Neuronal stem cell (in vitro differentiated cells): ENCODE data around the gene DLD.

Source experiments
- DNase-seq: peaks from one replicate; pipeline ENCODE4 v3.0.0-alpha.2; 2013; ENCODE audit warnings: low spot score
- H2AFZ ChIP-seq: one replicate; pipeline ENCODE4 v1.6.1; 2013; ENCODE audit warnings: mild to moderate bottlenecking, low read length, inconsistent platforms
- H2AK5ac ChIP-seq: 2 replicates; pipeline ENCODE4 v1.6.1; 2013; ENCODE audit warnings: low read depth, mild to moderate bottlenecking, inconsistent platforms, low read length, moderate library complexity, mixed read lengths
- H2BK120ac ChIP-seq: 2 replicates; pipeline ENCODE4 v1.6.1; 2013; ENCODE audit warnings: low read depth, mild to moderate bottlenecking, inconsistent platforms, low read length, moderate library complexity, mixed read lengths
- H2BK12ac ChIP-seq: one replicate; pipeline ENCODE4 v1.6.1; 2013; ENCODE audit warnings: low read length, inconsistent platforms
- H2BK15ac ChIP-seq: 2 replicates; pipeline ENCODE4 v1.6.1; 2013; ENCODE audit warnings: mild to moderate bottlenecking, low read length, inconsistent platforms, mixed read lengths
- H2BK5ac ChIP-seq: one replicate; pipeline ENCODE4 v1.6.1; 2013; ENCODE audit warnings: inconsistent platforms, mild to moderate bottlenecking, low read length, moderate library complexity
- H3K14ac ChIP-seq: one replicate; pipeline ENCODE4 v1.6.1; 2013; ENCODE audit warnings: low read length, inconsistent platforms
- H3K18ac ChIP-seq: 2 replicates; pipeline ENCODE4 v1.6.1; 2013; ENCODE audit warnings: low read length, inconsistent platforms
- H3K23ac ChIP-seq: 2 replicates; pipeline ENCODE4 v1.6.1; 2013; ENCODE audit warnings: low read depth, mild to moderate bottlenecking, mixed read lengths, low read length, inconsistent platforms; ENCODE audit not compliant: poor library complexity
- H3K27ac ChIP-seq: replicated peaks from 3 replicates; pipeline ENCODE4 v1.5.1; 2013; ENCODE audit warnings: low read length, inconsistent platforms
- H3K27me3 ChIP-seq, 3 experiments: 2 replicates each; pipeline ENCODE4 v1.6.1; 2013; ENCODE audit warnings: low read length in 3 of 3, mild to moderate bottlenecking in 2 of 3, inconsistent platforms in 1 of 3, low read depth in 1 of 3, mixed read lengths in 1 of 3, moderate library complexity in 1 of 3; ENCODE audit not compliant: control insufficient read depth in 3 of 3, insufficient read depth in 3 of 3
- H3K36me3 ChIP-seq, 2 donors: replicated peaks in 1 of 2; 2 replicates each; pipeline ENCODE4 v1.6.1; 2013; ENCODE audit warnings: low read length in 2 of 2; ENCODE audit not compliant: control insufficient read depth in 2 of 2, insufficient read depth in 2 of 2
- H3K4ac ChIP-seq: 2 replicates; pipeline ENCODE4 v1.6.1; 2013; ENCODE audit warnings: inconsistent platforms, mild to moderate bottlenecking, low read length, moderate library complexity
- H3K4me1 ChIP-seq, 2 donors: 1 replicate in 1 of 2; 2 replicates in 1 of 2; pipeline ENCODE4 v1.6.1; 2013; ENCODE audit warnings: low read length in 2 of 2, low read depth in 1 of 2; ENCODE audit not compliant: control insufficient read depth in 2 of 2, insufficient read depth in 1 of 2
- H3K4me2 ChIP-seq: one replicate; pipeline ENCODE4 v1.6.1; 2013; ENCODE audit warnings: mild to moderate bottlenecking, low read length, inconsistent platforms; ENCODE audit not compliant: insufficient read depth, poor library complexity, severe bottlenecking
- H3K4me3 ChIP-seq, 2 donors: 2 replicates each; pipeline ENCODE4 v1.5.1; 2013; ENCODE audit warnings: low read length in 2 of 2, mild to moderate bottlenecking in 2 of 2, inconsistent platforms in 1 of 2, moderate library complexity in 1 of 2
- H3K79me1 ChIP-seq: one replicate; pipeline ENCODE4 v1.6.1; 2013; ENCODE audit warnings: low read depth, mild to moderate bottlenecking, inconsistent platforms, low read length, moderate library complexity
- H3K9ac ChIP-seq: one replicate; pipeline ENCODE4 v1.6.1; 2013; ENCODE audit warnings: mild to moderate bottlenecking, low read depth, low read length, inconsistent platforms; ENCODE audit not compliant: poor library complexity
- H3K9me3 ChIP-seq, 2 donors: replicated peaks in 1 of 2; 2 replicates each; pipeline versions ENCODE3 to v1.6.1; 2013; ENCODE audit warnings: low read length in 2 of 2, mild to moderate bottlenecking in 2 of 2, inconsistent platforms in 1 of 2, low read depth in 1 of 2, mixed read lengths in 1 of 2, moderate library complexity in 1 of 2; ENCODE audit not compliant: control insufficient read depth in 2 of 2, insufficient read depth in 1 of 2
- H4K8ac ChIP-seq: one replicate; pipeline ENCODE4 v1.6.1; 2013; ENCODE audit warnings: low read depth, mild to moderate bottlenecking, inconsistent platforms, low read length, moderate library complexity
- H4K91ac ChIP-seq: one replicate; pipeline ENCODE4 v1.6.1; 2013; ENCODE audit warnings: low read length, low read depth, mild to moderate bottlenecking, inconsistent platforms; ENCODE audit not compliant: poor library complexity
- WGBS, 2 donors: extraction: QIAGEN DNeasy Blood & Tissue Kit; methylation state at CpG; one replicate each; pipeline ENCODE4 v1.1.7; 2013; ENCODE audit warnings: missing lambda C conversion rate in 2 of 2, mixed read lengths in 1 of 2; ENCODE audit not compliant: insufficient read length in 2 of 2, insufficient replicate concordance in 1 of 2; ENCODE audit errors: extremely low coverage in 2 of 2; 5-methylcytosine and 5-hydroxymethylcytosine counted together

The DLD gene

GRCh38 chr7:107850643-107851042, 40.3 kb upstream of the DLD start:
- Histone ChIP-seq H3K23ac (no peak overlapping the region), H2BK5ac (no peak overlapping the region), H3K4me3 (no peak overlapping the region), H3K14ac (no peak overlapping the region), H4K8ac (no peak overlapping the region), H3K4ac (no peak overlapping the region), H2AK5ac (no peak overlapping the region), H4K91ac (no peak overlapping the region), H3K27ac (no peak overlapping the region), H3K36me3 (no peaks in the 10 kb centered on the region), H3K9ac (no peak overlapping the region), H3K27me3 (peaks cover 0 to 4% (median 0%) of the 10 kb centered on the region in 3 experiments), H3K79me1 (no peaks in the 10 kb centered on the region), H2BK12ac (no peak overlapping the region), H2AFZ (no peak overlapping the region), H2BK15ac (no peak overlapping the region), H3K18ac (no peak overlapping the region), H2BK120ac (no peak overlapping the region), H3K4me2 (no peak overlapping the region), H3K4me1 (no peaks in the 10 kb centered on the region), H3K9me3 (no peaks in the 10 kb centered on the region)
- no CpG with 5 or more reads among the region's 1 CpG for WGBS, 2 donors
- DNase-seq, result no peak

GRCh38 chr7:107854454-107854853, 36.5 kb upstream of the DLD start:
- no peak overlapping the region for H2BK5ac ChIP-seq

GRCh38 chr7:107854989-107855388, 36.0 kb upstream of the DLD start:
- Histone ChIP-seq H3K9ac (no peak overlapping the region), H3K27ac (no peak overlapping the region), H3K36me3 (no peaks in the 10 kb centered on the region), H3K4ac (no peak overlapping the region), H4K8ac (no peak overlapping the region), H4K91ac (no peak overlapping the region), H3K27me3 (peaks cover 0 to 7% (median 0%) of the 10 kb centered on the region in 3 experiments), H2AK5ac (no peak overlapping the region), H3K9me3 (no peaks in the 10 kb centered on the region), H3K14ac (no peak overlapping the region), H2AFZ (no peak overlapping the region), H3K18ac (no peak overlapping the region), H2BK15ac (no peak overlapping the region), H3K4me1 (no peaks in the 10 kb centered on the region), H2BK120ac (no peak overlapping the region), H2BK12ac (no peak overlapping the region), H3K4me3 (no peak overlapping the region), H3K79me1 (no peaks in the 10 kb centered on the region), H2BK5ac (no peak overlapping the region), H3K23ac (no peak overlapping the region), H3K4me2 (no peak overlapping the region)
- no peak for DNase-seq
- WGBS, 2 donors, result no CpG with 5 or more reads among the region's 4 CpGs

More at GRCh38 chr7:107854454-107854853, 36.5 kb upstream of the DLD start:
- no peak overlapping the region for H3K4me2 ChIP-seq
- no peak overlapping the region for H3K9ac ChIP-seq
- no peak overlapping the region for H4K91ac ChIP-seq
- no peak overlapping the region for H2BK15ac ChIP-seq
- H2BK12ac ChIP-seq, result no peak overlapping the region
- WGBS, 2 donors, result no CpG with 5 or more reads among the region's 1 CpG
- no peak overlapping the region for H3K14ac ChIP-seq
- H3K4ac ChIP-seq, result no peak overlapping the region
- no peak overlapping the region for H3K27ac ChIP-seq
- H2BK120ac ChIP-seq, result no peak overlapping the region
- H3K18ac ChIP-seq, result no peak overlapping the region
- H4K8ac ChIP-seq, result no peak overlapping the region
- H3K9me3 ChIP-seq, result no peaks in the 10 kb centered on the region
- DNase-seq, result no peak
- H3K23ac ChIP-seq, result no peak overlapping the region
- H3K27me3 ChIP-seq, result peaks cover 0 to 7% (median 0%) of the 10 kb centered on the region in 3 experiments
- no peak overlapping the region for H3K4me3 ChIP-seq
- H2AFZ ChIP-seq, result no peak overlapping the region
- H2AK5ac ChIP-seq, result no peak overlapping the region
- H3K36me3 ChIP-seq, result no peaks in the 10 kb centered on the region
- H3K79me1 ChIP-seq, result no peaks in the 10 kb centered on the region
- no peaks in the 10 kb centered on the region for H3K4me1 ChIP-seq

GRCh38 chr7:107856806-107857540, 34.0 kb upstream of the DLD start:
- Histone ChIP-seq H2AK5ac (no peak overlapping the region), H3K9ac (no peak overlapping the region), H2AFZ (no peak overlapping the region), H3K79me1 (no peaks in the 10 kb centered on the region), H3K18ac (no peak overlapping the region), H2BK15ac (no peak overlapping the region), H3K27me3 (peaks cover 0 to 7% (median 0%) of the 10 kb centered on the region in 3 experiments), H3K27ac (no peak overlapping the region), H3K4me1 (no peaks in the 10 kb centered on the region), H3K36me3 (no peaks in the 10 kb centered on the region), H4K91ac (no peak overlapping the region), H3K4me2 (no peak overlapping the region), H3K23ac (no peak overlapping the region), H3K14ac (no peak overlapping the region), H3K9me3 (no peaks in the 10 kb centered on the region), H2BK5ac (no peak overlapping the region), H3K4me3 (no peak overlapping the region), H4K8ac (no peak overlapping the region), H2BK12ac (no peak overlapping the region), H3K4ac (no peak overlapping the region), H2BK120ac (no peak overlapping the region)
- no peak for DNase-seq
- WGBS, 2 donors, result no CpG with 5 or more reads among the region's 4 CpGs
